ENCODE results near the gene DNAJB8. TPM values are rescaled to one million over a fixed set of nuclear protein-coding genes. Genes with fewer than 3 reads are reported as not detected.

DNAJB8 gene
- total and polyA plus RNA-seq, 9 of the 15 experiments (the other 6 are each of a cell fraction or from before 2014, with no cell fraction given), result not detected

- peak; percentile 34; the same call in 1 of the 2 replicates for TF ChIP-seq CREB3L1 (IDR thresholded peaks at IDR 0.05; ENCODE audit: borderline replicate concordance, low read depth)
- no peak; the same call in 1 of the 2 replicates for TF ChIP-seq ELF2 (CRISPR knock-in tag; IDR thresholded peaks at IDR 0.05)
- TF ChIP-seq ZNF133 (CRISPR knock-in tag; IDR thresholded peaks at IDR 0.05), result no peak
- TF ChIP-seq ZNF3 (CRISPR knock-in tag; IDR thresholded peaks at IDR 0.05), result no peak
- no peak for TF ChIP-seq RBM15 (IDR thresholded peaks at IDR 0.05; ENCODE audit: insufficient read depth, low read length)
- no peak for TF ChIP-seq NR2F6 (CRISPR knock-in tag; IDR thresholded peaks at IDR 0.05)
- no peak for TF ChIP-seq EWSR1 (IDR thresholded peaks at IDR 0.05; ENCODE audit: borderline replicate concordance, low read depth, partially characterized antibody)
- peak; percentile 72 for TF ChIP-seq HDAC8 (tag; IDR thresholded peaks at IDR 0.05)
- TF ChIP-seq ZFX (CRISPR knock-in tag; IDR thresholded peaks at IDR 0.05), result peak; percentile 83
- TF ChIP-seq BCOR (IDR thresholded peaks at IDR 0.05), result peak; percentile 89
- no peak for TF ChIP-seq BRF2 (IDR thresholded peaks at IDR 0.05; ENCODE audit: borderline replicate concordance, insufficient read depth, insufficient read length)
- no peak for TF ChIP-seq CLOCK (CRISPR knock-in tag; IDR thresholded peaks at IDR 0.05; ENCODE audit: borderline replicate concordance)
Observed at GRCh38 chr3:128415773-128416577, 50.7 kb downstream of the DNAJB8 start (continued).

Measured in K562 (cell line).